ENCODE measurements around the gene ROS1.
"Not testable (repeated sequence)": the region's sequence is repeated elsewhere in the genome, so short reads cannot be mapped to it uniquely, and the experiment has no call there.

The ROS1 gene

DNA sequence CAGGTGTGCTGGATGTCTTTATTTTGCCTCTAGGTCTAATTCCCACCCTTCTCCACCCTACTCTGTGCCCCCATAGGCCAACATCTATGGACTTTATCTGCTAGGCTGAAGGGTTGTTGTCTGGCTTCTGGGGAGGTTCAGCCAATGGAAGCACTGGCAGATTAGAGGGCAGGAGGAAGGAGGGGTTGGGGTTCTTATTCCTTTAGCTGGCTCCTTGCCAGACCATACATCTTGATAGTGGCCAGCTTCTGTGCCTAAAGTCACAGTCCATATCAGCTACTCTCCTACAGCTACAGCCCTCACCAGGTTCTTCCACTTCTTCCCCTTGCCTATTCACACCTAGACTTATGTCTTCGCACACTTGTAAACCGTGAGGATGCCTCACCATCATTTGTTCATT, 41.1 kb downstream of the ROS1 start:
- 98 to 100% methylated on average over 2 of the region's 2 CpGs for WGBS, 2 experiments (ENCODE audit: insufficient coverage in 2 of 2)
- no peaks in the 10 kb centered on the region for H3K36me3 ChIP-seq (ENCODE audit: control insufficient read depth, insufficient read depth, low read length)
- H3K27ac ChIP-seq (ENCODE audit: low read depth, low read length, severe bottlenecking): no peak overlapping the region
- no peak overlapping the region for H3K4me3 ChIP-seq (ENCODE audit: extremely low read depth, insufficient read depth, low read length, poor library complexity, severe bottlenecking)
- no peaks in the 10 kb centered on the region for H3K9me3 ChIP-seq (ENCODE audit: control insufficient read depth, low read length)
- no peaks in the 10 kb centered on the region for H3K4me1 ChIP-seq (ENCODE audit: control insufficient read depth, insufficient read depth, low read length, poor library complexity, severe bottlenecking)

- no peak overlapping the region for H3K27ac ChIP-seq (ENCODE audit: low read depth, low read length, severe bottlenecking)
- no peak overlapping the region for H3K4me3 ChIP-seq (ENCODE audit: extremely low read depth, insufficient read depth, low read length, poor library complexity, severe bottlenecking)
- no peaks in the 10 kb centered on the region for H3K36me3 ChIP-seq (ENCODE audit: control insufficient read depth, insufficient read depth, low read length)
- no CpG with 5 or more reads among the region's 2 CpGs for WGBS, 2 experiments (ENCODE audit: insufficient coverage in 2 of 2)
- no peaks in the 10 kb centered on the region for H3K4me1 ChIP-seq (ENCODE audit: control insufficient read depth, insufficient read depth, low read length, poor library complexity, severe bottlenecking)
- no peaks in the 10 kb centered on the region for H3K9me3 ChIP-seq (ENCODE audit: control insufficient read depth, low read length)
Measured at GRCh38 chr6:117381749-117382148, 44.0 kb downstream of the ROS1 start.

DNA sequence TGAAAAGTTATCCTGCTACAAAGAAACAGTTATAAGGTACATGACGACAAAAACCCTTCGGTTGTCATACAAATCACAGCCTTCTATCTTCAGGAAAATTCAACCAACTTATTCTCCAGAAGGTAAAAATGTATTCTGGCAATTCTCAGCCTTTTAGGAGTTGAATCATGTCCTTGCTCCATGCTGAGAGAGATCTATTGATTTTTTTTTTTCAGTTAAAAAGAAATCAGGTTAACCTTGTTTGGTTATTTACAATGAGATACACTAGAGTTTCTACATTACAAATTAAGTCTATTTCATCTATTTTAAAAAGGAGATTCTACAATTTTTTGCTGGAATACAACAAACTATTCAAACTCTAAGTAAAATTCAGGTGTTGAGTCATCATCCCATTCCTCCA, 45.4 kb downstream of the ROS1 start:
- no peaks in the 10 kb centered on the region for H3K4me1 ChIP-seq (ENCODE audit: control insufficient read depth, insufficient read depth, low read length, poor library complexity, severe bottlenecking)
- no peak overlapping the region for H3K27ac ChIP-seq (ENCODE audit: low read depth, low read length, severe bottlenecking)
- WGBS, 2 experiments (ENCODE audit: insufficient coverage in 2 of 2): 100% methylated on average over 1 to 2 of the region's 2 CpGs
- no peak overlapping the region for H3K4me3 ChIP-seq (ENCODE audit: extremely low read depth, insufficient read depth, low read length, poor library complexity, severe bottlenecking)
- H3K36me3 ChIP-seq (ENCODE audit: control insufficient read depth, insufficient read depth, low read length): no peaks in the 10 kb centered on the region
- no peaks in the 10 kb centered on the region for H3K9me3 ChIP-seq (ENCODE audit: control insufficient read depth, low read length)

GRCh38 chr6:117375446-117375845, 50.3 kb downstream of the ROS1 start:
- Histone ChIP-seq H3K4me1 (ENCODE audit: control insufficient read depth, insufficient read depth, low read length, poor library complexity, severe bottlenecking) (no peaks in the 10 kb centered on the region), H3K4me3 (ENCODE audit: extremely low read depth, insufficient read depth, low read length, poor library complexity, severe bottlenecking) (no peak overlapping the region), H3K27ac (ENCODE audit: low read depth, low read length, severe bottlenecking) (no peak overlapping the region), H3K9me3 (ENCODE audit: control insufficient read depth, low read length) (no peaks in the 10 kb centered on the region), H3K36me3 (ENCODE audit: control insufficient read depth, insufficient read depth, low read length) (no peaks in the 10 kb centered on the region)

DNA sequence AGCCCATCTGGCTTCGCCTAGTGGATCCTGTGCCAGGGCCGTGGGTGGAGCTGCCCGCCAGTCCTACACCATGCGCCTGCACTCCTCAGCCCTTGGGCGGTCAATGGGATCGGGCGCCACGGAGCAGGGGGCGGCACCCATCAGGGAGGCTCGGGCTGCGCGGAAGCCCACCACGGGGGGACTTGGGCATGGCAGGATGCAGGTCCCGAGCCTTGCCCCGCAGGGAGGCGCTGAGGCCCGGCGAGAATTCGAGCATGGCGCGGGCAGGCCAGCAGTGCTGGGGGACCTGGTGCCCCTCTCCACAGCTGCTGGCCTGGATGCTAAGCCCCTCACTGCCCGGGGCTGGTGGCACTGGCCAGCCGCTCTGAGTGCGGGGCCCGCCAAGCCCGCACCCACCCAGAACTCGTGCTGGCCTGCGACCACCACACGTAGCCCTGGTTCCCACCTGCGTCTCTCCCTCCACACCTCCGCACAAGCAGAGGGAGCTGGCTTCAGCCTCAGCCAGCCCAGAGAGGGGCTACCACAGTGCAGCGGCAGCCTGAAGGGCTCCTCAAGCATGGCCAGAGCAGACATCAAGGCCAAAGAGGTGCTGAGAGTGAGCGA, 52.4 kb downstream of the ROS1 start:
- WGBS, 2 experiments (ENCODE audit: insufficient coverage in 2 of 2): 92 to 95% methylated on average over 28 to 30 of the region's 33 CpGs
- Histone ChIP-seq H3K9me3 (ENCODE audit: control insufficient read depth, low read length) (no peaks in the 10 kb centered on the region), H3K27ac (ENCODE audit: low read depth, low read length, severe bottlenecking) (no peak overlapping the region)

GRCh38 chr6:117372289-117372688, 53.5 kb downstream of the ROS1 start:
- H3K27ac ChIP-seq (ENCODE audit: low read depth, low read length, severe bottlenecking); H3K4me3 ChIP-seq (ENCODE audit: extremely low read depth, insufficient read depth, low read length, poor library complexity, severe bottlenecking); H3K36me3 ChIP-seq (ENCODE audit: control insufficient read depth, insufficient read depth, low read length); H3K9me3 ChIP-seq (ENCODE audit: control insufficient read depth, low read length); H3K4me1 ChIP-seq (ENCODE audit: control insufficient read depth, insufficient read depth, low read length, poor library complexity, severe bottlenecking): not testable (repeated sequence)
- 87 to 91% methylated on average over 5 to 6 of the region's 8 CpGs for whole genome bisulfite sequencing, 2 experiments (ENCODE audit: insufficient coverage in 2 of 2)

More for the DNA sequence above, 52.4 kb downstream of the ROS1 start:
- no peaks in the 10 kb centered on the region for H3K36me3 ChIP-seq (ENCODE audit: control insufficient read depth, insufficient read depth, low read length)
- no peaks in the 10 kb centered on the region for H3K4me1 ChIP-seq (ENCODE audit: control insufficient read depth, insufficient read depth, low read length, poor library complexity, severe bottlenecking)
- no peak overlapping the region for H3K4me3 ChIP-seq (ENCODE audit: extremely low read depth, insufficient read depth, low read length, poor library complexity, severe bottlenecking)

DNA sequence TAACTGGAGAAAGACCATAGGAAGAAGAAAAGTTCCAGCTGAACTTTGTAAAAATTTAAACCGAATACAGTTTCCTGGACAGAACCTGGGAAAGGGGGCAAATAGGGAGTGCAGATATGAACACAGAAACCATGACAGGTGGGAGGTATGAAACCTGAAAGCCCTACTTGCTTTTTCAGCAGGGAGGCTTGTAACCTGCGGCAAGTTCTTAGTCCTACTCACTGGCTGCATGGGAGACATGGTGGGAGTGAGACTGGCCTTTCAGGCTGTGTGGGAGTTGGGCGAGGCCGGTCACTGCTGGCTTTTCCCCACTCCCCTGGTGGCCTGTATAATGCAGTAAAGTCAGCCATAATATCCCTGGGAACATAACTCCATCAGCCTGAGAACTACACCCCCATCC, 54.2 kb downstream of the ROS1 start:
- H3K36me3 ChIP-seq (ENCODE audit: control insufficient read depth, insufficient read depth, low read length): no peaks in the 10 kb centered on the region
- H3K9me3 ChIP-seq (ENCODE audit: control insufficient read depth, low read length): no peaks in the 10 kb centered on the region
- no peak overlapping the region for H3K4me3 ChIP-seq (ENCODE audit: extremely low read depth, insufficient read depth, low read length, poor library complexity, severe bottlenecking)
- no peak overlapping the region for H3K27ac ChIP-seq (ENCODE audit: low read depth, low read length, severe bottlenecking)
- WGBS, 2 experiments (ENCODE audit: insufficient coverage in 2 of 2): 93 to 97% methylated on average over 3 to 4 of the region's 4 CpGs
- no peaks in the 10 kb centered on the region for H3K4me1 ChIP-seq (ENCODE audit: control insufficient read depth, insufficient read depth, low read length, poor library complexity, severe bottlenecking)

DNA sequence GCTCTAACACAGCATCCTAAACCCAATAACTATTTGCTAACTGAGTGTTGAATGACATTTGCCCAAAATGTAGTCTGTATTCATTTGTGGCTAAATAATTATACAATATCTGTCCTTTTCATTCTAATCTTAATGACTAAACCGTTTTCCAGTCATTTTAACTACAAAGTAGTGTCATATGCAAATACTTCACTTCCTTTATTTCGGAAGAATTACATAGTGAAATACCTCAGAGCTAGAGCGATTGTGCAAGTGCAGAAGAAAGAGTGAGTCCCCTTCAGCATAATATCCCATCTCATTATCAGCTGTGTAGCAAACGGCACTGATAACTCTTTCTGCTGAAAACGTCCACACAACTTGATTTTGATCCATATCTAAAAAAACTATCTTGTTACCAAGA, 66.2 kb downstream of the ROS1 start:
- no peaks in the 10 kb centered on the region for H3K4me1 ChIP-seq (ENCODE audit: control insufficient read depth, insufficient read depth, low read length, poor library complexity, severe bottlenecking)
- no peaks in the 10 kb centered on the region for H3K36me3 ChIP-seq (ENCODE audit: control insufficient read depth, insufficient read depth, low read length)
- no peak overlapping the region for H3K27ac ChIP-seq (ENCODE audit: low read depth, low read length, severe bottlenecking)
- H3K9me3 ChIP-seq (ENCODE audit: control insufficient read depth, low read length): no peaks in the 10 kb centered on the region
- H3K4me3 ChIP-seq (ENCODE audit: extremely low read depth, insufficient read depth, low read length, poor library complexity, severe bottlenecking): no peak overlapping the region
- WGBS, 2 experiments (ENCODE audit: insufficient coverage in 2 of 2): 89% methylated on average over 3 of the region's 5 CpGs; no CpG with 5 or more reads in 1 of the 2 experiments

DNA sequence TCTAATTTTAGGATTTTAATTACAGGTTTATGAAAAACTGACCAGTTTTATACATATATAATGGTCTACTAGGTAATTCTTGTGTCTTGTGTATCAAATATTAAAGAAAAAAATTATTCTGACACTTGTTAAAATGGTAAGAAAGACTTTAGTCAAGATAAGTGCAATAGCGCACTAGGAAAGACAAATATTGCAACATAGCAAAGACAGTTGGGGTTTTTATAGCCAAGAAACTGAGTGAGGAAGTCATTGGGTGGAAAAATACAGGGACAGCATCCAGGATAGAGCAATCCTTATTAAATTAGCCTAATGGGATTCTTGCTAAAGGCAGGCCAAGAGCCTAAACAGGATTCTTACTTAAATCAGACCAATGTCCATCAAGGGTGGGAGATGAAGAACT, 71.1 kb downstream of the ROS1 start:
- Histone ChIP-seq H3K27ac (ENCODE audit: low read depth, low read length, severe bottlenecking) (no peak overlapping the region), H3K4me3 (ENCODE audit: extremely low read depth, insufficient read depth, low read length, poor library complexity, severe bottlenecking) (no peak overlapping the region), H3K4me1 (ENCODE audit: control insufficient read depth, insufficient read depth, low read length, poor library complexity, severe bottlenecking) (no peaks in the 10 kb centered on the region), H3K9me3 (ENCODE audit: control insufficient read depth, low read length) (no peaks in the 10 kb centered on the region), H3K36me3 (ENCODE audit: control insufficient read depth, insufficient read depth, low read length) (no peaks in the 10 kb centered on the region)
- 88 to 100% methylated on average over 1 of the region's 1 CpG for WGBS, 2 experiments (ENCODE audit: insufficient coverage in 2 of 2)

DNA sequence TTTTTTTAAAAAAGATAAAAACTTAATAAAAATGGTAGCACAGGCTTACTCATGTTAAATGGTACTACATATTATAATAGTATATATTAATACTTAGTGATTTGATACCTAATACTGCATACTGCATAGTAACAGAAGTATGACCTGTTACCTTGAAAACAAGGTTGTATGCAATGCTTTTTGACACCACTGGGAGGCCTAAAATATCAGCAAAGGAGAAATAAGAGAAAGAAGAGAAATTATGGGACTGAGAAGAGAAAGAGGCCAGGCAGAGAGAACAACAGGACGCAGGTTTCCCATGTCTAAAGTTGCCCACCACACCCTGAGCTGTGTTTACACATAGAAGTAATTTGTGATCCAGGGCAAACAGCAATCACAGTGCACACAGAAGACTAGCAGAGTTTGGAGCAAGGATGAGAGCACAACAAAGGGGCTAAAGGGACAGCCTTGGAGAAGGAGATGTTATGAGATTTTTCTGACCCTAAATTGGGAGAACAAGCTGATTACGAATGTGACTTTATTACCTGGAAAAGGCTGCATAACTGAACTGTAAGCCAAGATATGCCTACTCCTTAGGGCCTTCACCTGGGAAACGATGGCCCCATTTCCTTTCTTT, 73.2 kb downstream of the ROS1 start:
- Histone ChIP-seq H3K27ac (ENCODE audit: low read depth, low read length, severe bottlenecking) (no peak overlapping the region), H3K4me1 (ENCODE audit: control insufficient read depth, insufficient read depth, low read length, poor library complexity, severe bottlenecking) (no peaks in the 10 kb centered on the region), H3K36me3 (ENCODE audit: control insufficient read depth, insufficient read depth, low read length) (no peaks in the 10 kb centered on the region), H3K4me3 (ENCODE audit: extremely low read depth, insufficient read depth, low read length, poor library complexity, severe bottlenecking) (no peak overlapping the region), H3K9me3 (ENCODE audit: control insufficient read depth, low read length) (no peaks in the 10 kb centered on the region)
- 96 to 100% methylated on average over 1 to 2 of the region's 3 CpGs for WGBS, 2 experiments (ENCODE audit: insufficient coverage in 2 of 2)

GRCh38 chr6:117351521-117351920, 74.2 kb downstream of the ROS1 start:
- 92% methylated on average over 1 of the region's 1 CpG; no CpG with 5 or more reads in 1 of the 2 experiments for WGBS, 2 experiments (ENCODE audit: insufficient coverage in 2 of 2)
- no peak overlapping the region for H3K4me3 ChIP-seq (ENCODE audit: extremely low read depth, insufficient read depth, low read length, poor library complexity, severe bottlenecking)
- no peak overlapping the region for H3K27ac ChIP-seq (ENCODE audit: low read depth, low read length, severe bottlenecking)
- no peaks in the 10 kb centered on the region for H3K36me3 ChIP-seq (ENCODE audit: control insufficient read depth, insufficient read depth, low read length)
- no peaks in the 10 kb centered on the region for H3K9me3 ChIP-seq (ENCODE audit: control insufficient read depth, low read length)
- H3K4me1 ChIP-seq (ENCODE audit: control insufficient read depth, insufficient read depth, low read length, poor library complexity, severe bottlenecking): no peaks in the 10 kb centered on the region
